GM12891 (cell line): Measurements from ENCODE around the gene RMDN2.
A peak's percentile ranks its signal among the peaks of the same experiment; 100 is the strongest.
"Not testable (repeated sequence)": the region's sequence is repeated elsewhere in the genome, so short reads cannot be mapped to it uniquely, and the experiment has no call there.

Experiments
- DNase-seq: peaks from one replicate; pipeline ENCODE4 v3.0.0; 2011; ENCODE audit warnings: low spot score; ENCODE audit not compliant: insufficient read length
- FAIRE-seq: peaks from 2 replicates; lab custom pipeline; 2011; peaks lifted over from hg19 to GRCh38; lab: Jason Lieb, UNC
- PAX5 ChIP-seq: IDR thresholded peaks from 2 replicates; pipeline ENCODE4 v1.6.1; 2011; ENCODE audit warnings: low read length, moderate library complexity, mild to moderate bottlenecking; ENCODE audit not compliant: insufficient read depth, severe bottlenecking
- POLR2A ChIP-seq: IDR thresholded peaks from 2 replicates; pipeline ENCODE4 v1.6.1; 2011; ENCODE audit warnings: low read depth, low read length, control low read depth
- POLR2AphosphoS5 ChIP-seq: IDR thresholded peaks from 2 replicates; pipeline ENCODE4 v1.6.1; 2011; ENCODE audit warnings: low read depth, low read length, control low read depth
- POU2F2 ChIP-seq: IDR thresholded peaks from 2 replicates; pipeline ENCODE4 v1.6.1; 2011; ENCODE audit warnings: low read depth, mild to moderate bottlenecking, control low read depth, low read length, moderate library complexity
- SPI1 ChIP-seq: IDR thresholded peaks from 2 replicates; pipeline ENCODE4 v1.6.1; 2011; ENCODE audit warnings: low read depth, low read length, control low read depth
- TAF1 ChIP-seq: IDR thresholded peaks from 2 replicates; pipeline ENCODE4 v1.6.1; 2011; ENCODE audit warnings: low read depth, low read length, control low read depth

Gene RMDN2

DNA sequence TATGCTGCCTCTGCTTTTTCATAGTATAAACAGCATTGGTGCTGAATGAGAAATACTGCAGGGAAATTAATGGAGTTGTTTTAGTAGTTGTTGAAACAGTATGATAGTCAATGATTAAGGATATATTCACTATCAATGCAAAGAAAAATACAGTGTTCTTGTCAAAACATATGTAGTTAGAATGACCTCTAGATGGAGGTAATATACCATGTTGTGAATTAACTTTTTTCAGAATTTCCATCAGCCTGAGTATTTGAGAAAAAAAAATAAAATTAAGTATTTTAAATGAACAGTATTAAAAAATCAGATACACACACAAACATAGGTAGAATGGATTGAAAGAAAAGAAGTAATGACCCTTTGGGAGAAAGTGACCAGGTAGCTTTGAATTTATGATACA is 59.5 kb downstream of the RMDN2 start:
- TF ChIP-seq POLR2AphosphoS5 (no peak), POLR2A (no peak), POU2F2 (no peak), TAF1 (no peak)
- DNase-seq (no peak), FAIRE-seq (no peak)

- no peak for TF ChIP-seq SPI1
- TF ChIP-seq POU2F2: no peak
- no peak for TF ChIP-seq POLR2A
- no peak for TF ChIP-seq TAF1
- TF ChIP-seq POLR2AphosphoS5: no peak
- no peak for TF ChIP-seq PAX5
- peak; percentile 40 for FAIRE-seq
- no peak for DNase-seq
Measured at GRCh38 chr2:37985333-37985732, 60.2 kb downstream of the RMDN2 start.

GRCh38 chr2:37987098-37987775 is 62.1 kb downstream of the RMDN2 start:
- FAIRE-seq: no peak
- DNase-seq: no peak
- TF ChIP-seq PAX5: no peak
- no peak for TF ChIP-seq POLR2A
- TF ChIP-seq POU2F2: no peak
- no peak for TF ChIP-seq POLR2AphosphoS5
- no peak for TF ChIP-seq TAF1
- no peak for TF ChIP-seq SPI1

DNA sequence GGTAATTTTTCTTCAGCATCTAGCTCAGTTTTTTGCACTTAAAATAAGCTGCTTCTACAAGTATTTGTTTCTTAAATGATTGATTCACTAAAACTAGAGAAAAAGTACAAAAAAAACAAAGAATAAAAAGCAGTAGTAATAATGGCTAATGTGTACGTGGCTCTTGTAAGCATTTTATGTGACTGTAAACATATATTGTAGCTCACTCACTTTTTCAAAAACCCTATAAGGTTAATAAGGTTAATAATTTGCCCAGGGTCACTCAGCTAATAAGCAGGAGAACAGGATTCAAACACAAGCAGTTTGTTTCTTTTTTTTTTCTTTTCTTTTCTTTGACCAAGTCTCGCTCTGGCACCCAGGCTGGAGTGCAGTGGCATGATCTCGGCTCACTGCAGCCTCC is 67.5 kb downstream of the RMDN2 start:
- DNase-seq (no peak), FAIRE-seq (no peak)
- no peak for TF ChIP-seq POLR2A
- no peak for TF ChIP-seq PAX5
- no peak for TF ChIP-seq POLR2AphosphoS5
- no peak for TF ChIP-seq POU2F2
- TF ChIP-seq TAF1: no peak
- no peak for TF ChIP-seq SPI1

GRCh38 chr2:37993143-37993542 is 68.1 kb downstream of the RMDN2 start:
- no peak for FAIRE-seq
- no peak for TF ChIP-seq TAF1
- no peak for TF ChIP-seq POLR2A
- no peak for TF ChIP-seq PAX5
- TF ChIP-seq POU2F2: no peak
- no peak for TF ChIP-seq SPI1
- no peak for TF ChIP-seq POLR2AphosphoS5
- no peak for DNase-seq

- DNase-seq: no peak
- FAIRE-seq: no peak
- TF ChIP-seq TAF1: no peak
- TF ChIP-seq PAX5: no peak
- TF ChIP-seq SPI1: no peak
- no peak for TF ChIP-seq POLR2AphosphoS5
- TF ChIP-seq POU2F2: no peak
- no peak for TF ChIP-seq POLR2A
Measured at GRCh38 chr2:37997629-37998028, 72.5 kb downstream of the RMDN2 start.

DNA sequence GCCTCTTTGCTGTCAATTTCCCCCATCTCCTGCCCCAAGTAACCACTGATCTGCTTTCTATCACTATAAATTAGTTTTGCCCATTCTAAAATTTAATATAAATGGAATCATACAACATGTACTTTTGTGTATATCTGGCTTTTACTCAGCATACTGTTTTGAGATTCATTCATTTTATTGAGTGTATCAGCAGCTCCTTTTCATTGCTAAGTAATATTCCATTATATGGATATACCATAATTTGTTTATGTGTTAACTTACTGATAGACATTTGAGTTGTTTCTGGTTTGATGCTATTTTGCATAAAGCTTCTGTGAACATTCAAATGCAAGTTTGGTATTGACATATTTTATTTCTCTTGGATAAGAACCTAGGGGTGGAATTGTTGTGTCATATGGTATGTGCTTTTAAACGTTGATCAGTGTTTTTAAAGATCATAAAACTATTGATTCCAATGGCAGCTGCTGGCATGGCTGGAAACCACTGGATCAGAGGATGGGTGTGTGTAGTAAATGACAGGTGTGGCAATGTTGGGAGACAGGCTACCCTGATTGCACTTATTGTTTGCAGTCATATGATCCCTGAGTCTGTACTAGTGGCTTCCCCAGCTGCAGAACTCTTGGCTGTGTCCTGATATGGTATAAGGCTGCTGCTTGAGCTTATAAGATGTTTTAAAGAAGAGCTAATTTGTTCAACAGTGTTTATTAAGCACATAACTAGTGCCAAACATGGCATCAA is 75.6 kb downstream of the RMDN2 start:
- DNase-seq: no peak
- no peak for FAIRE-seq
- TF ChIP-seq POLR2A: no peak
- TF ChIP-seq POLR2AphosphoS5: no peak
- TF ChIP-seq PAX5: no peak
- no peak for TF ChIP-seq POU2F2
- TF ChIP-seq SPI1: no peak
- no peak for TF ChIP-seq TAF1

GRCh38 chr2:38010187-38010586 is 85.1 kb downstream of the RMDN2 start:
- DNase-seq, FAIRE-seq: not testable (repeated sequence)

- no peak for TF ChIP-seq TAF1
- no peak for TF ChIP-seq POU2F2
- TF ChIP-seq PAX5: no peak
- TF ChIP-seq POLR2AphosphoS5: no peak
- no peak for TF ChIP-seq POLR2A
- no peak for TF ChIP-seq SPI1
- no peak for DNase-seq
- FAIRE-seq: no peak
Measured at GRCh38 chr2:38010995-38011394, 85.9 kb downstream of the RMDN2 start.

- DNase-seq (no peak), FAIRE-seq (no peak)
- TF ChIP-seq TAF1 (no peak), POLR2A (no peak), POU2F2 (no peak), PAX5 (no peak), SPI1 (no peak), POLR2AphosphoS5 (no peak)
Measured at GRCh38 chr2:38013158-38013752, 88.2 kb downstream of the RMDN2 start.

- FAIRE-seq (no peak), DNase-seq (no peak)
- TF ChIP-seq TAF1: no peak
- no peak for TF ChIP-seq POLR2A
- no peak for TF ChIP-seq PAX5
- TF ChIP-seq POU2F2: no peak
- TF ChIP-seq SPI1: no peak
- no peak for TF ChIP-seq POLR2AphosphoS5
Measured at GRCh38 chr2:38016219-38016618, 91.1 kb downstream of the RMDN2 start.
